Breast epithelium (tissue), 3 donors: ENCODE results near the gene SLAMF1.

Experiments used
- CTCF ChIP-seq, 3 donors: fragments of 450-650 bp; IDR thresholded peaks; one replicate each; pipeline ENCODE4 v1.5.1; 2016 to 2017; ENCODE audit warnings: antibody characterized with exemption in 3 of 3, mild to moderate bottlenecking in 3 of 3, moderate library complexity in 3 of 3
- POLR2A ChIP-seq: fragments of 450-650 bp; IDR thresholded peaks from one replicate; pipeline ENCODE4 v1.6.1; 2016; ENCODE audit warnings: antibody characterized with exemption, mild to moderate bottlenecking, moderate library complexity

GRCh38 chr1:160637065-160637464, 9.8 kb downstream of the SLAMF1 start:
- no peak for TF ChIP-seq POLR2A
- no peak for TF ChIP-seq CTCF (IDR thresholded peaks at IDR 0.05)
